Brain microvascular endothelial cell (primary cell): ENCODE measurements around the gene DGKA.

Source experiments
- DNase-seq: peaks from one replicate; pipeline ENCODE4 v3.0.0-alpha.2; 2020
- H3K27ac ChIP-seq: fragments of 250-450 bp; sonication (Bioruptor Pico); 2 replicates; pipeline ENCODE4 v1.5.1; 2020; ENCODE audit warnings: mild to moderate bottlenecking, moderate library complexity
- H3K27me3 ChIP-seq: fragments of 250-450 bp; sonication (Bioruptor Pico); replicated peaks from 2 replicates; pipeline ENCODE4 v1.5.1; 2020; ENCODE audit warnings: mild to moderate bottlenecking
- H3K36me3 ChIP-seq: fragments of 250-450 bp; sonication (Bioruptor Pico); replicated peaks from 2 replicates; pipeline ENCODE4 v1.5.1; 2020; ENCODE audit warnings: mild to moderate bottlenecking
- H3K4me3 ChIP-seq: 2 replicates; pipeline ENCODE4 v1.5.1; 2011; ENCODE audit warnings: low read depth, mild to moderate bottlenecking, control low read depth, low read length, moderate library complexity
- in situ Hi-C: cut with HindIII; loops from 2 replicates; pipeline ENCODE4 v1.10.0; 2017; ENCODE audit warnings: low sequenced_read_pairs, low pct_ligation_motif_present
- TF ChIP-seq, protein P1 (sequence below): IDR thresholded peaks from 2 replicates; pipeline ENCODE4 v1.5.1; 2011; ENCODE audit warnings: low read depth, mild to moderate bottlenecking, moderate library complexity, low read length, control low read depth, inconsistent platforms; ENCODE audit errors: missing control alignments

The DGKA gene

DNA sequence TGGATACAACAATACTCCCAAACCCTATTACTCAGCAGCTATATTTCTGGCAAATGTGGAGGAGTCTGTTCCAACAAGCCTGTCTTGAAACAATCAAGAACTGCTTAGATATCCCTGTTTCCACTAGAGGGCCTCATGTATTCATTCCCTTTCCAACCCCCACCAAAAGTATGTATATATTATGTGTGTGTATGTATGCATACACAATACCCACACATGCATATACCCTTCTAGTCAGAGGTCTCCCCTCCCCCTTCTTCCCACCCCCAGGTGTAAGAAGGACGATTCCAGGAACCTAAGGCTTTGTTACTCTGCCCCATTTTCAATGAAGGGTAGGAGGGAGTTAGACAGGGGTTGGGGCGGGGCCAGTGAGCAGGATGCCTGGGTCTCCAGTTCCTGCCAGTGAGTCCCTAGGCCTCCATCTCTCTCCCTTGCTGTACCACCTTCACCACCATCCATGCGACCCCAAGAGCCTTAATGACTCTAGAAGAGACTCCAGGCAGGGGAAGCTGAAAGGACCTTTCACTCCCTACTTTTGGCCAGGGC, at the start of gene DGKA:
DGKA (plus strand) TSS at position 392 of the 546 bp plus-strand sequence. CDS start 5,342 bp downstream, outside the sequence.
- in situ Hi-C loops, result no loop called here
- Histone ChIP-seq H3K4me3 (peak within 1 kb of the TSS; percentile 81), H3K36me3 (no peaks in the 10 kb centered on the region), H3K27me3 (no peaks in the 10 kb centered on the region), H3K27ac (peak within 1 kb of the TSS; percentile 28)
- TF ChIP-seq, protein P1, sequence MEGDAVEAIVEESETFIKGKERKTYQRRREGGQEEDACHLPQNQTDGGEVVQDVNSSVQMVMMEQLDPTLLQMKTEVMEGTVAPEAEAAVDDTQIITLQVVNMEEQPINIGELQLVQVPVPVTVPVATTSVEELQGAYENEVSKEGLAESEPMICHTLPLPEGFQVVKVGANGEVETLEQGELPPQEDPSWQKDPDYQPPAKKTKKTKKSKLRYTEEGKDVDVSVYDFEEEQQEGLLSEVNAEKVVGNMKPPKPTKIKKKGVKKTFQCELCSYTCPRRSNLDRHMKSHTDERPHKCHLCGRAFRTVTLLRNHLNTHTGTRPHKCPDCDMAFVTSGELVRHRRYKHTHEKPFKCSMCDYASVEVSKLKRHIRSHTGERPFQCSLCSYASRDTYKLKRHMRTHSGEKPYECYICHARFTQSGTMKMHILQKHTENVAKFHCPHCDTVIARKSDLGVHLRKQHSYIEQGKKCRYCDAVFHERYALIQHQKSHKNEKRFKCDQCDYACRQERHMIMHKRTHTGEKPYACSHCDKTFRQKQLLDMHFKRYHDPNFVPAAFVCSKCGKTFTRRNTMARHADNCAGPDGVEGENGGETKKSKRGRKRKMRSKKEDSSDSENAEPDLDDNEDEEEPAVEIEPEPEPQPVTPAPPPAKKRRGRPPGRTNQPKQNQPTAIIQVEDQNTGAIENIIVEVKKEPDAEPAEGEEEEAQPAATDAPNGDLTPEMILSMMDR, result peak; percentile 66
- DNase-seq, result peak; percentile 49

DNA sequence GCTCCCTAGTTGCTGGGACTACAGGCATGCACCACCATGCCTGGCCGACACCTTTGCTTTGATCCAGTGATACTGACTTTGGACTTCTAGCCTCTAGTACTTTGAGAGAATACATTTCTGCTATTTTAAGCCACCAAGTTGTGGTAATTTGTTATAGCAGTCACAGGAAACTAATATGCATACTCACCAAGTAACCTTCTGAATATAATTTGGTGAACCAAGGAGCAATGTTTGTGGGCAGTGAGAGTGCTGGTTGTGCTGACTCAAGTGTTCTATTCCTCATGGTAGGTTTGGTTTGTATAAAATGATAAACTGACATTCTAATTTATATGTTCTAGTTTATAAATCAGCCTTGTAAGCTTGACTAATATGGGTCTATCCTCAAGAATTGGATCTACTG, 45.8 kb upstream of the DGKA start:
- in situ Hi-C loops, result no loop called here
- DNase-seq, result no peak
- Histone ChIP-seq H3K4me3 (no peak overlapping the region), H3K36me3 (no peaks in the 10 kb centered on the region), H3K27ac (no peak overlapping the region), H3K27me3 (no peaks in the 10 kb centered on the region)
- TF ChIP-seq, protein P1, result no peak

DNA sequence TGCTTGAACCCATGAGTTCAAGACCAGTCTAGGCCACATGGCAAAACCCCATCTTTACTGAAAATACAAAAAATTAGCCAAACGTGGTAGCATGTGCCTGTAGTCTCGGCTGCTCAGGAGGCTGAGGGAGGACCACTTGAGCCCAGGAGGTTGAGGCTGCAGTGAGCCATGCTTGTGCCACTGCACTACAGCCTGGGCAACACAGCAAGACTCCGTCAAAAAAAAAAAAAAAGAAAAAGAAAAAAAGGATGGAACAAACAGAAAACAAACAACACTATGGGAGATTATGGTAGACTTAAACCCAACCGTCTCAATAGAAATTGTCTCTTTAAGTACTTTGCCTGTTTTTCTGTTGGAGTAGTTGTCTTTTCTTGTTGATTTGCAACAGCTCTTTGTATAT, 39.7 kb upstream of the DGKA start:
- DNase-seq, result no peak
- Histone ChIP-seq H3K36me3 (no peaks in the 10 kb centered on the region), H3K27ac (no peak overlapping the region), H3K4me3 (no peak overlapping the region), H3K27me3 (no peaks in the 10 kb centered on the region)
- TF ChIP-seq, protein P1, result no peak
- in situ Hi-C loops, result no loop called here

GRCh38 chr12:55893723-55894122, 37.2 kb upstream of the DGKA start:
- DNase-seq, result no peak
- H3K36me3 ChIP-seq, result no peaks in the 10 kb centered on the region
- TF ChIP-seq, protein P1, result no peak
- H3K27ac ChIP-seq, result no peak overlapping the region
- no peaks in the 10 kb centered on the region for H3K27me3 ChIP-seq
- in situ Hi-C loops, result no loop called here
- no peak overlapping the region for H3K4me3 ChIP-seq

DNA sequence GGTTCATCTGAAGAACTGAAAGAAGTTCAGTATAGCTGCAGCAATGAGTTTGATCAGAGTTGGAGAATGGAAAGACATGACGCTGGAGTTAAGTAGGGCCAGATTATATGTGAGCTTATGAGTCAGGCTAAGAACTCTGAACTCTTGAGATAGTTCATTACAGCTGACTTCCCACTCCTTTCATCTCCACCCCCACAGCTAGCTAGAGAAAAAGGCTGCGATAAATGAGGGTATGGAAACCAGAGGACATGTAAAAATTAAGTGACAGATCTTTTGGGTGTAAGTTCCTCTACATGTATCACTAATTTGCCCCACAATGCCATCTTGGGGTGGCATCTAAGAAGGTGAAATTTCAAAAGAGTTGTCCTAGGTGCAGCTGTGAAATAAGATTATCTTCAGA, 31.9 kb upstream of the DGKA start:
- TF ChIP-seq, protein P1, result no peak
- H3K36me3 ChIP-seq, result peaks cover 13% of the 10 kb centered on the region
- no peaks in the 10 kb centered on the region for H3K27me3 ChIP-seq
- H3K4me3 ChIP-seq, result no peak overlapping the region
- H3K27ac ChIP-seq, result peak overlapping the region; percentile 37
- peak; percentile 54 for DNase-seq
- in situ Hi-C loops, result no loop called here

- in situ Hi-C loops, result no loop called here
- Histone ChIP-seq H3K27me3 (no peaks in the 10 kb centered on the region), H3K27ac (no peak overlapping the region), H3K4me3 (no peak overlapping the region), H3K36me3 (peaks cover 13% of the 10 kb centered on the region)
- no peak for DNase-seq
- TF ChIP-seq, protein P1, result no peak
These were observed 29.0 kb upstream of the DGKA start for GRCh38 chr12:55901881-55902490.
